ENCODE data around the gene HCFC1.

Gene HCFC1

GRCh38 chrX:153993978-153994377, 22.4 kb upstream of the HCFC1 start:
- DNase-seq (ENCODE audit: low read depth in 2 of 2), result no peak
- no peak for TF ChIP-seq CTCF (IDR thresholded peaks at IDR 0.05; ENCODE audit: low read depth, low read length)

GRCh38 chrX:153993079-153993478, 21.5 kb upstream of the HCFC1 start:
- TF ChIP-seq CTCF (IDR thresholded peaks at IDR 0.05; ENCODE audit: low read depth, low read length), result no peak
- H3K4me3 ChIP-seq (replicated peaks in 1 of 2; ENCODE audit: low read depth in 2 of 2, low read length in 2 of 2), result no peak overlapping the region
- no peak for DNase-seq (ENCODE audit: low read depth in 2 of 2)

More at GRCh38 chrX:153993978-153994377, 22.4 kb upstream of the HCFC1 start:
- H3K4me3 ChIP-seq (replicated peaks in 1 of 2; ENCODE audit: low read depth in 2 of 2, low read length in 2 of 2), result no peak overlapping the region

- H3K4me3 ChIP-seq (replicated peaks in 1 of 2; ENCODE audit: low read depth in 2 of 2, low read length in 2 of 2), result no peak overlapping the region
- DNase-seq (ENCODE audit: low read depth in 2 of 2), result no peak
- no peak for TF ChIP-seq CTCF (IDR thresholded peaks at IDR 0.05; ENCODE audit: low read depth, low read length)
Measured at GRCh38 chrX:153992180-153992579, 20.6 kb upstream of the HCFC1 start.

- DNase-seq (ENCODE audit: low read depth in 2 of 2), result no peak
- no peak for TF ChIP-seq CTCF (IDR thresholded peaks at IDR 0.05; ENCODE audit: low read depth, low read length)
- no peak overlapping the region for H3K4me3 ChIP-seq (replicated peaks in 1 of 2; ENCODE audit: low read depth in 2 of 2, low read length in 2 of 2)
Measured at GRCh38 chrX:153991013-153991580, 19.5 kb upstream of the HCFC1 start.

- no peak overlapping the region for H3K4me3 ChIP-seq (replicated peaks in 1 of 2; ENCODE audit: low read depth in 2 of 2, low read length in 2 of 2)
- no peak for DNase-seq (ENCODE audit: low read depth in 2 of 2)
- no peak for TF ChIP-seq CTCF (IDR thresholded peaks at IDR 0.05; ENCODE audit: low read depth, low read length)
Measured at GRCh38 chrX:153989973-153990655, 18.5 kb upstream of the HCFC1 start.

- no peak for DNase-seq (ENCODE audit: low read depth in 2 of 2)
- H3K4me3 ChIP-seq (replicated peaks in 1 of 2; ENCODE audit: low read depth in 2 of 2, low read length in 2 of 2), result no peak overlapping the region
- TF ChIP-seq CTCF (IDR thresholded peaks at IDR 0.05; ENCODE audit: low read depth, low read length), result no peak
Measured at GRCh38 chrX:153988493-153988892, 16.9 kb upstream of the HCFC1 start.
